Fibroblast of villous mesenchyme (primary cell): ENCODE measurements around the gene ABCC9. TPM values are rescaled to one million over a fixed set of nuclear protein-coding genes. Genes with fewer than 3 reads are reported as not detected.
A peak's percentile ranks its signal among the peaks of the same experiment; 100 is the strongest.
"Not testable (repeated sequence)": the region's sequence is repeated elsewhere in the genome, so short reads cannot be mapped to it uniquely, and the experiment has no call there.

Source experiments
- DNase-seq: peaks from one replicate; pipeline ENCODE4 v3.0.0-alpha.2; 2010; ENCODE audit warnings: low read depth
- H3K4me3 ChIP-seq: 2 replicates; pipeline ENCODE4 v1.5.1; 2011; ENCODE audit warnings: low read depth, mild to moderate bottlenecking, low read length
- total RNA-seq: library from RNA; depleted of rRNA; stranded (reverse); fragments of >200 nt; gene quantifications from 2 replicates; pipeline ENCODE4 v1.2.3, GENCODE V29; 2012
- TF ChIP-seq, protein P1 (sequence below): IDR thresholded peaks from 2 replicates; pipeline ENCODE4 v1.5.1; 2012; ENCODE audit warnings: low read depth, mild to moderate bottlenecking, low read length; ENCODE audit not compliant: insufficient read depth

ABCC9 gene
- total RNA-seq, 1 donor = 12.1 TPM

DNA sequence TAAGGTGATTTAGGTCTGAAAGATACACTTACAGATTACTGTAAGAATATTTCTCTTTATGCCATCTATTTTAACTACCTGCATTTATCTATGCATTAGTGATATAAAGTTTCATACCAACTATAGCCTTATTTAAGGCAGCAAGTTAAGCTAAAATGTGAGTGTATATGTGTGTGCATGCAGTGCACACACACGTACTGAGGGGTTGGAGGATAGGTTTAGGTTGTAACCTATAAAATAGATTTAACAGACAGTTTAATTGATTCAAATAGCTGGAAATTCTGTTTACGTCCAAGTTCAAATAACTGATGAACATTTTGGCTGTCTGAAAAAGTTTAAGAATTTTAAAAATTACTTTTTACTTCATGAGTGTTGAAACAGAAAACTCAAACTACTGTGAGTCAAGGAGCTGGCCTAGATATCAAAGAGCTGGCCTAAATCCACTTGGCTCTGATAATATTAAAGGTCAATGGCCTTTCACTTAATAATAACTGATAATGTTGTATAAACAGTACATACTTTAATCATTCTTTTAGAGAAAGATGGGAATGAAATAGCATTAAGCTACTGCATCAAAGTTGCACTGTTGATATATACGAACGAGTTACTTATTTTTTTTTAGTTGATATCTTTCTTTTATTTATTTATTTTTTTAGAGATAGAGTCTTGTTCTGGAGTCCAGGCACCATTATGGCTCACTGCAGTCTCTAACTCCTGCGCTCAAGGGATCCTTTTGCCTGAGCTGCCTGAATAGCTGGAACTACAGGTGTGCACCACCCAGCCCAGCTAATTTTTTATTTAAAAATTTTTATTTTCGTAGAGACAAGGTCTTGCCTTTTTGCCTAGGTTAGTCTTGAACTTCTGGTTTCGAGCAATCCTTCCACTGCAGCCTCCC is 152.9 kb downstream of the ABCC9 start:
- TF ChIP-seq, protein P1, sequence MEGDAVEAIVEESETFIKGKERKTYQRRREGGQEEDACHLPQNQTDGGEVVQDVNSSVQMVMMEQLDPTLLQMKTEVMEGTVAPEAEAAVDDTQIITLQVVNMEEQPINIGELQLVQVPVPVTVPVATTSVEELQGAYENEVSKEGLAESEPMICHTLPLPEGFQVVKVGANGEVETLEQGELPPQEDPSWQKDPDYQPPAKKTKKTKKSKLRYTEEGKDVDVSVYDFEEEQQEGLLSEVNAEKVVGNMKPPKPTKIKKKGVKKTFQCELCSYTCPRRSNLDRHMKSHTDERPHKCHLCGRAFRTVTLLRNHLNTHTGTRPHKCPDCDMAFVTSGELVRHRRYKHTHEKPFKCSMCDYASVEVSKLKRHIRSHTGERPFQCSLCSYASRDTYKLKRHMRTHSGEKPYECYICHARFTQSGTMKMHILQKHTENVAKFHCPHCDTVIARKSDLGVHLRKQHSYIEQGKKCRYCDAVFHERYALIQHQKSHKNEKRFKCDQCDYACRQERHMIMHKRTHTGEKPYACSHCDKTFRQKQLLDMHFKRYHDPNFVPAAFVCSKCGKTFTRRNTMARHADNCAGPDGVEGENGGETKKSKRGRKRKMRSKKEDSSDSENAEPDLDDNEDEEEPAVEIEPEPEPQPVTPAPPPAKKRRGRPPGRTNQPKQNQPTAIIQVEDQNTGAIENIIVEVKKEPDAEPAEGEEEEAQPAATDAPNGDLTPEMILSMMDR = no peak
- DNase-seq = no peak
- H3K4me3 ChIP-seq = no peak overlapping the region

DNA sequence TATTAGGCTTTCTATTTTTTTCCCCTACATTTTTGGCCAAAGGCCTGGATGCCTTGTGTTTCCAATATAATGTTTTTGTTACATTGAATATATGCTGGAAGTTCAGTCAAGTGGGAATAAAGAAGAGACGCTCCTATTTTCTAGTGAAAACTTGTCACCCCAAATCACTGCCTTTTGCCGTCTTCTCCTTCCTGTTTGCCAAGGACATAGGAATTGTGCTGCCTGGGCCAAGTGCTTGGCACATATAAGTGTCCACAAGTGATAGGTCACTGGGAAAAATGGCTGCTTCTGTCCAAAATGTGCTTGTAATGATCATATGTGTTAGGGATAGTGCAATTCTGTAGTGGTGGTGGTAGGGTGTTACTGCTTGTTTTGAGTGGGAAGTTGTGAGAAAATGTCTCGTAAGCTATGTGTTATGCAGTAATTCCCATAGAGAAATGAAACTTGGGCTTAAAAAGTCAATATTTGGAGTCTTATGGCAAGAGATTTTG is 155.1 kb downstream of the ABCC9 start:
- TF ChIP-seq, protein P1 = no peak
- no peak for DNase-seq
- H3K4me3 ChIP-seq = no peak overlapping the region

DNA sequence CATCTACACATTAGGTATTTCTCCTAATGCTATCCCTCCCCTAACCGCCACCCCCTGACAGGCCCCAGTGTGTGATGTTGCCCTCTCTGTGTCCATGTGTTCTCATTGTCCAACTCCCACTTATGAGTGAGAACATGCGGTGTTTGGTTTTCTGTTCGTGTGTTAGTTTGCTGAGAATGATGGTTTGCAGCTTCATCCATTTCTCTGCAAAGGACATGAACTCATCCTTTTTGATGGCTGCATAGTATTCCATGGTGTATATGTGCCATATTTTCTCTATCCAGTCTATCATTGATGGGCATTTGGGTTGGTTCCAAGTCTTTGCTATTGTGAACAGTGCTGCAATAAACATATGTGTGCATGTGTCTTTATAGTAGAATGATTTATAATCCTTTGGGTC is 158.5 kb downstream of the ABCC9 start:
- not testable (repeated sequence) for DNase-seq, H3K4me3 ChIP-seq

DNA sequence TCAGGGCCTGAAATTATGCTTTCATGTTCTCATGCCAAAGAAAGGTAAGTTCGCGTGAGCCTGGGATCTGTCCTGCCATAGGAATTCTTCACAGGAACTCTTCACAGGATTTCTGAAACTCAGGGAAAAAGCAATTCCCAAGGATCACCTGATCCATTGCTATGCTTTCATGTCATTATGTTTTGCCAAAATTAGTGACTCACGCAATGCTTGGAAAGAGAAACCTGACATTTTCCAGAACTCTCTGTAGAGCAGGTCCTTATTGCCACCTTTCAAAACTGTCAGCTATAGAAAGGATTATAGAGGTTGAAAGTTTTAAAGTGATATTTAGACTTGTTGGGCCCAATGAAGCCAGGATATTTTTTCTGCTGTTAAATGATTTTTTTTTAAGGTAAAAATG is 160.4 kb downstream of the ABCC9 start:
- TF ChIP-seq, protein P1 = no peak

DNA sequence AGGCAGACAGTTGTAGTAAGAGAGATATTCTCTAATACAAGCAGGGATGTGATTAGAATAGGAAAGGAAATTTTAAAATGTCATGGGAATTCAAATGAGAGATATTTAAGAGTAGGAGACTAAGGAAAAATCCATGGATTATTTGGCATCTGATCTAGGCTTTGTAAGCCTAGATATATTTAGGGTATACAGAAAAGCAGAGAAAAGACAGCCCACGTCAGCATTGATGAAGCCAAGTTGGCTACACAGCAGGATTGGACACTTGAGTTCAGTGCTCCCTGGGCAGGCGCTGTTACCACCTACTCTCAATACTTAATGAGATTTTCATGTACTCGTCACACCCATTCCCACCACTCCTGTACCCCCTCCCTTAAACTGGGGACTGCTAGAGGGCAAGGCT is 165.1 kb downstream of the ABCC9 start:
- TF ChIP-seq, protein P1 = no peak
- no peak for DNase-seq

More for the DNA sequence above, 160.4 kb downstream of the ABCC9 start:
- peak; percentile 21 for DNase-seq
- H3K4me3 ChIP-seq = no peak overlapping the region

DNA sequence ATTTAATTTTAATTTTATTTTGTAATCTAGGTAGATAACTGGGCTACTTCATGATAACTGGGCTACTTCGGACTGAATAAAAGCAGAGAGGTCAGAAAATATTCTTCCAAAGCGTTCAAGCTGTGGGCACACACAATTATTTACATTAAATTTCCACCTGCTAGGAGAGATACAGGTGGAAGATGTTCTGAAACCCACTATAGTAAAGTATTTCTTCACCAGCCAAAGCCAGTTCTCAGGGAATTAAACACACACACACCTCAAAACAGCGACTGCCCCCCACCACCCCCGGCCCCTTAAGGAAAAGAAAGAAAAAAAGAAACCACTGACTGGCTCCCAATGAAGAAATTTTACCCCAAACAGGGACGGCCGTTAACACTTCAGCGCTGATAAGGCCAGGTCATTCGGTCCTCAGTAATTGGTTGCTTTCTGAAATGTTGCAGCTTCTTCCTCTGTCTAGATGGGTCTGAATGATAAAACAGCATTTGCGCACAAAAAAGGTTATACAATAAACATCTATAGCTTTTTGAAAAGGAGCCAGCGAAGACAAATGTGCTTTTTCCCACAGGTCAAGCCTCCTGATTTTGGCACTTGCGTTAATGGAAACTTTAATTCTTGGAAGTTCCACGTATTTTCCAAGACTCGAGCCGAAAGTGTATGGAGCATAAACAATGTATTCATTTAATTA is 165.9 kb downstream of the ABCC9 start:
- TF ChIP-seq, protein P1 = no peak
- peak; percentile 17 for DNase-seq
- peak overlapping the region; percentile 46 for H3K4me3 ChIP-seq

More for the DNA sequence above, 165.1 kb downstream of the ABCC9 start:
- no peak overlapping the region for H3K4me3 ChIP-seq
